Keratinocyte (primary cell): ENCODE measurements around the gene RGS10. TPM values are rescaled to one million over a fixed set of nuclear protein-coding genes. Genes with fewer than 3 reads are reported as not detected.

Experiments
- DNase-seq: peaks from one replicate; pipeline ENCODE4 v3.0.0-alpha.2; 2011; ENCODE audit warnings: low read depth, missing footprints, low spot score
- FAIRE-seq: peaks from 2 replicates; lab custom pipeline; 2011; peaks lifted over from hg19 to GRCh38; lab: Jason Lieb, UNC
- H2AFZ ChIP-seq: 2 replicates; pipeline ENCODE4 v1.6.0; 2012; ENCODE audit warnings: low read length, control low read depth, inconsistent platforms; ENCODE audit not compliant: control insufficient read depth
- H3K27ac ChIP-seq: 2 replicates; pipeline ENCODE4 v1.5.1; 2011; ENCODE audit warnings: low read length; ENCODE audit not compliant: control insufficient read depth, insufficient read depth
- H3K27me3 ChIP-seq: 3 replicates; pipeline ENCODE4 v1.6.0; 2011; ENCODE audit warnings: low read length; ENCODE audit not compliant: control insufficient read depth, insufficient read depth; ENCODE audit errors: extremely low read depth
- H3K36me3 ChIP-seq, 2 experiments: 2 replicates in 1 of 2; 3 replicates in 1 of 2; pipeline ENCODE4 v1.5.1; 2011; ENCODE audit warnings: low read length in 2 of 2, mild to moderate bottlenecking in 1 of 2; ENCODE audit not compliant: control insufficient read depth in 2 of 2, insufficient read depth in 2 of 2; ENCODE audit errors: extremely low read depth in 1 of 2
- H3K4me1 ChIP-seq: 3 replicates; pipeline ENCODE4 v1.5.1; 2011; ENCODE audit warnings: low read length; ENCODE audit not compliant: control insufficient read depth, insufficient read depth; ENCODE audit errors: extremely low read depth
- H3K4me2 ChIP-seq: 3 replicates; pipeline ENCODE4 v1.6.0; 2011; ENCODE audit warnings: low read depth, low read length; ENCODE audit not compliant: control insufficient read depth, insufficient read depth; ENCODE audit errors: extremely low read depth
- H3K4me3 ChIP-seq, 3 experiments: fragments of 200-600 bp in 1 of 3; sonication (generic) in 1 of 3; 2 replicates in 2 of 3; 3 replicates in 1 of 3; pipeline ENCODE4 v1.5.1; 2011 to 2016; ENCODE audit warnings: low read length in 3 of 3, mild to moderate bottlenecking in 3 of 3, control low read depth in 2 of 3, inconsistent platforms in 1 of 3, low read depth in 1 of 3, mixed read lengths in 1 of 3, mixed run types in 1 of 3, moderate library complexity in 1 of 3; ENCODE audit not compliant: control insufficient read depth in 2 of 3, insufficient read depth in 2 of 3; ENCODE audit errors: extremely low read depth in 1 of 3
- H3K79me2 ChIP-seq: 2 replicates; pipeline ENCODE4 v1.6.0; 2012; ENCODE audit warnings: low read length; ENCODE audit not compliant: control insufficient read depth, insufficient read depth
- H3K9ac ChIP-seq: 3 replicates; pipeline ENCODE4 v1.6.0; 2011; ENCODE audit warnings: low read length; ENCODE audit not compliant: control insufficient read depth, insufficient read depth; ENCODE audit errors: extremely low read depth
- H3K9me1 ChIP-seq: 3 replicates; pipeline ENCODE4 v1.6.0; 2011; ENCODE audit warnings: low read length; ENCODE audit not compliant: control insufficient read depth, insufficient read depth; ENCODE audit errors: extremely low read depth
- H3K9me3 ChIP-seq: 2 replicates; pipeline ENCODE4 v1.5.1; 2012; ENCODE audit warnings: low read depth, low read length; ENCODE audit not compliant: control insufficient read depth
- H4K20me1 ChIP-seq: 3 replicates; pipeline ENCODE4 v1.6.0; 2011; ENCODE audit warnings: low read length; ENCODE audit not compliant: control insufficient read depth, insufficient read depth; ENCODE audit errors: extremely low read depth
- CTCF ChIP-seq, 3 experiments: IDR thresholded peaks in 1 of 3; conservative IDR thresholded peaks in 1 of 3; optimal IDR thresholded peaks in 1 of 3; 2 replicates in 2 of 3; 3 replicates in 1 of 3; pipeline versions ENCODE3 to v1.5.1; 2011; ENCODE audit warnings: low read length in 3 of 3, mild to moderate bottlenecking in 3 of 3, moderate library complexity in 2 of 3, control low read depth in 1 of 3, inconsistent platforms in 1 of 3; ENCODE audit not compliant: insufficient read depth in 2 of 3; ENCODE audit errors: extremely low read depth in 1 of 3
- EZH2 ChIP-seq: IDR thresholded peaks from one replicate; pipeline ENCODE4 v1.6.1; 2012; ENCODE audit warnings: inconsistent platforms, mild to moderate bottlenecking, low read length, moderate library complexity
- dilution Hi-C: fragments of 300-500 bp; cut with MboI; formaldehyde crosslinking; loops from one replicate; pipeline ENCODE4 v1.7.0; 2020; ENCODE audit warnings: low sequenced_read_pairs; ENCODE audit not compliant: extremely low pct_ligation_motif_present
- polyA plus RNA-seq, 5 experiments: library from polyadenylated mRNA; depleted of rRNA in 3 of 5; stranded (reverse) in 3 of 5; stranded (forward) in 1 of 5; unstranded in 1 of 5; fragments of >200 nt; gene quantifications; 1 replicate in 1 of 5; 2 replicates in 3 of 5; 3 replicates in 1 of 5; pipeline versions ENCODE4 v1.2.1 to v1.2.3, GENCODE V29; 2011 to 2012; ENCODE audit warnings: missing spikeins in 2 of 5, low read depth in 1 of 5, low replicate concordance in 1 of 5

Gene RGS10
- polyA plus RNA-seq, 1 donor (not counting 4 experiments of a cell fraction or from before 2014, with no cell fraction given), result 87.8 TPM

GRCh38 chr10:119470920-119471702 lies 71.4 kb downstream of the RGS10 start:
- no peak for TF ChIP-seq EZH2
- TF ChIP-seq CTCF (optimal IDR thresholded peaks at IDR 0.05 in 1 of 3, IDR thresholded peaks at IDR 0.05 in 1 of 3, conservative IDR thresholded peaks at IDR 0.05 in 1 of 3; ENCODE audit: extremely low read depth in 1 of 3, insufficient read depth in 2 of 3, low read length in 3 of 3), result no peak
- dilution Hi-C loops, result no loop called here

GRCh38 chr10:119469846-119470245 lies 72.7 kb downstream of the RGS10 start:
- Histone ChIP-seq H3K9me3 (no peaks in the 10 kb centered on the region), H4K20me1 (no peaks in the 10 kb centered on the region), H3K79me2 (no peaks in the 10 kb centered on the region), H3K4me3 (no peak overlapping the region), H3K4me2 (no peak overlapping the region), H3K9me1 (no peaks in the 10 kb centered on the region), H3K27me3 (peaks cover 4% of the 10 kb centered on the region), H3K4me1 (no peaks in the 10 kb centered on the region), H3K36me3 (no peaks in the 10 kb centered on the region), H3K27ac (no peak overlapping the region), H3K9ac (no peak overlapping the region), H2AFZ (no peak overlapping the region)
- FAIRE-seq (no peak), DNase-seq (no peak)
- no peak for TF ChIP-seq EZH2
- TF ChIP-seq CTCF (optimal IDR thresholded peaks at IDR 0.05 in 1 of 3, IDR thresholded peaks at IDR 0.05 in 1 of 3, conservative IDR thresholded peaks at IDR 0.05 in 1 of 3; ENCODE audit: extremely low read depth in 1 of 3, insufficient read depth in 2 of 3, low read length in 3 of 3), result no peak
- dilution Hi-C loops, result no loop called here

More at GRCh38 chr10:119470920-119471702, 71.4 kb downstream of the RGS10 start:
- Histone ChIP-seq H3K79me2 (no peaks in the 10 kb centered on the region), H3K9ac (no peak overlapping the region), H3K9me3 (no peaks in the 10 kb centered on the region), H4K20me1 (no peaks in the 10 kb centered on the region), H3K9me1 (no peaks in the 10 kb centered on the region), H3K4me2 (no peak overlapping the region), H3K36me3 (no peaks in the 10 kb centered on the region), H3K4me3 (no peak overlapping the region), H3K27me3 (peaks cover 12% of the 10 kb centered on the region), H2AFZ (no peak overlapping the region), H3K27ac (no peak overlapping the region), H3K4me1 (no peaks in the 10 kb centered on the region)
- DNase-seq, result no peak
- FAIRE-seq, result no peak
